Activated T-cell treated with anti-CD3 and anti-CD28 coated beads for 24 hours (primary cell): Measurements from ENCODE around the gene TCHP.

Source experiments
- DNase-seq: peaks from one replicate; pipeline ENCODE4 v3.0.0-alpha.2; 2020; ENCODE audit warnings: low read depth

Gene TCHP

GRCh38 chr12:109934026-109934425 is 34.0 kb downstream of the TCHP start:
- DNase-seq, result no peak

- no peak for DNase-seq
Observed at GRCh38 chr12:109937371-109937770, 37.3 kb downstream of the TCHP start.

GRCh38 chr12:109938947-109939346 is 38.9 kb downstream of the TCHP start:
- DNase-seq, result no peak

GRCh38 chr12:109939504-109939903 is 39.4 kb downstream of the TCHP start:
- no peak for DNase-seq

- no peak for DNase-seq
Observed at GRCh38 chr12:109940339-109940923, 40.4 kb downstream of the TCHP start.

- no peak for DNase-seq
Observed at GRCh38 chr12:109943811-109944210, 43.7 kb downstream of the TCHP start.

GRCh38 chr12:109944561-109945359 is 44.7 kb downstream of the TCHP start:
- no peak for DNase-seq

GRCh38 chr12:109946505-109946904 is 46.4 kb downstream of the TCHP start:
- no peak for DNase-seq

- DNase-seq, result no peak
Observed at GRCh38 chr12:109946913-109947312, 46.8 kb downstream of the TCHP start.

GRCh38 chr12:109947521-109947920 is 47.4 kb downstream of the TCHP start:
- DNase-seq, result no peak

- no peak for DNase-seq
Observed at GRCh38 chr12:109948368-109948767, 48.3 kb downstream of the TCHP start.

GRCh38 chr12:109949089-109949488 is 49.0 kb downstream of the TCHP start:
- no peak for DNase-seq

- no peak for DNase-seq
Observed at GRCh38 chr12:109950625-109951024, 50.6 kb downstream of the TCHP start.

GRCh38 chr12:109951136-109951535 is 51.1 kb downstream of the TCHP start:
- DNase-seq, result no peak

GRCh38 chr12:109951751-109952150 is 51.7 kb downstream of the TCHP start:
- DNase-seq, result no peak

- DNase-seq, result no peak
Observed at GRCh38 chr12:109952160-109952858, 52.2 kb downstream of the TCHP start.

- DNase-seq, result no peak
Observed at GRCh38 chr12:109952873-109953272, 52.8 kb downstream of the TCHP start.

- no peak for DNase-seq
Observed at GRCh38 chr12:109953656-109954055, 53.6 kb downstream of the TCHP start.

- no peak for DNase-seq
Observed at GRCh38 chr12:109958374-109958773, 58.3 kb downstream of the TCHP start.

GRCh38 chr12:109959411-109960093 is 59.5 kb downstream of the TCHP start:
- no peak for DNase-seq

GRCh38 chr12:109961201-109961600 is 61.1 kb downstream of the TCHP start:
- DNase-seq, result no peak

GRCh38 chr12:109961612-109962011 is 61.5 kb downstream of the TCHP start:
- no peak for DNase-seq

GRCh38 chr12:109962398-109962797 is 62.3 kb downstream of the TCHP start:
- no peak for DNase-seq
